PC-3 (cell line): Measurements from ENCODE around the gene RERE. TPM values are rescaled to one million over a fixed set of nuclear protein-coding genes. Genes with fewer than 3 reads are reported as not detected.
A peak's percentile ranks its signal among the peaks of the same experiment; 100 is the strongest.

Experiments used
- ATAC-seq: fragments of 200-7000 bp; cut with Tn5 transposase; 2 replicates; pipeline ENCODE4 v1.9.1; 2020; ENCODE audit warnings: mild to moderate bottlenecking, moderate library complexity
- BruUV-seq: library from RNA; stranded (reverse); fragments of 400-500 nt; replicated peaks from 2 replicates; lab custom pipeline; 2021; lab: Mats Ljungman, UMichigan
- CTCF ChIA-PET: fragments of 300-600 bp; sonication (Branson Sonifier 250); formaldehyde crosslinking; loops from one replicate; lab custom pipeline; 2022; ENCODE audit warnings: antibody characterized with exemption; lab: Charles Lee
- POLR2A ChIA-PET: fragments of 300-600 bp; sonication (Branson Sonifier 250); formaldehyde crosslinking; loops from one replicate; lab custom pipeline; 2022; ENCODE audit warnings: antibody characterized with exemption; ENCODE audit not compliant: unreplicated experiment; lab: Charles Lee
- DNase-seq: peaks from one replicate; pipeline ENCODE4 v3.0.0-alpha.2; 2015
- H2AFZ ChIP-seq: fragments of 300-600 bp; sonication (generic); 2 replicates; pipeline ENCODE4 v1.6.0; 2016; ENCODE audit warnings: antibody characterized with exemption, low read length
- H3F3A ChIP-seq: fragments of 300-600 bp; sonication (generic); one replicate; pipeline ENCODE4 v1.6.0; 2017; ENCODE audit warnings: antibody characterized with exemption, low read length, control low read depth, mild to moderate bottlenecking; ENCODE audit not compliant: unreplicated experiment
- H3K27ac ChIP-seq: fragments of 300-600 bp; sonication (generic); 2 replicates; pipeline ENCODE4 v1.5.1; 2016; ENCODE audit warnings: mild to moderate bottlenecking, low read length
- H3K27me3 ChIP-seq: fragments of 300-600 bp; sonication (generic); 2 replicates; pipeline ENCODE4 v1.6.1; 2016; ENCODE audit warnings: low read length, mixed read lengths
- H3K36me3 ChIP-seq: fragments of 300-600 bp; sonication (generic); 2 replicates; pipeline ENCODE4 v1.6.1; 2016; ENCODE audit warnings: low read depth, mixed run types, low read length, mixed read lengths
- H3K4me1 ChIP-seq: fragments of 300-600 bp; sonication (generic); 2 replicates; pipeline ENCODE4 v1.5.1; 2016; ENCODE audit warnings: low read length; ENCODE audit not compliant: insufficient read depth
- H3K4me2 ChIP-seq: fragments of 300-600 bp; sonication (generic); 2 replicates; pipeline ENCODE4 v1.6.0; 2016; ENCODE audit warnings: low read length
- H3K4me3 ChIP-seq: fragments of 300-600 bp; sonication (generic); 2 replicates; pipeline ENCODE4 v1.5.1; 2016; ENCODE audit warnings: mild to moderate bottlenecking, low read length, mixed read lengths
- H3K79me2 ChIP-seq: fragments of 300-600 bp; sonication (generic); 2 replicates; pipeline ENCODE4 v1.6.1; 2017; ENCODE audit warnings: low read length, mixed read lengths
- H3K9ac ChIP-seq: fragments of 300-600 bp; sonication (generic); 2 replicates; pipeline ENCODE4 v1.6.0; 2016; ENCODE audit warnings: mild to moderate bottlenecking, low read length
- H3K9me2 ChIP-seq: fragments of 300-600 bp; sonication (generic); replicated peaks from 2 replicates; pipeline ENCODE4 v1.6.1; 2016; ENCODE audit warnings: mixed run types, low read length, mixed read lengths
- H3K9me3 ChIP-seq: fragments of 300-600 bp; sonication (generic); 2 replicates; pipeline ENCODE4 v1.6.1; 2016; ENCODE audit warnings: low read length, mixed read lengths
- H4K20me1 ChIP-seq: fragments of 300-600 bp; sonication (generic); 2 replicates; pipeline ENCODE4 v1.6.1; 2016; ENCODE audit warnings: low read length, mixed read lengths
- EZH2 ChIP-seq: fragments of 300-600 bp; sonication (generic); IDR thresholded peaks from one replicate; pipeline ENCODE4 v1.6.1; 2017; ENCODE audit warnings: antibody characterized with exemption, mild to moderate bottlenecking, low read length; ENCODE audit not compliant: unreplicated experiment
- EZH2phosphoT487 ChIP-seq: fragments of 300-600 bp; sonication (generic); IDR thresholded peaks from 2 replicates; pipeline ENCODE4 v1.6.1; 2018; ENCODE audit warnings: mild to moderate bottlenecking, antibody characterized with exemption, low read length, borderline replicate concordance
- intact Hi-C: fragments of 100-400 bp; cut with micrococcal nuclease; formaldehyde crosslinking; loops from 2 replicates; pipeline ENCODE4 v1.9.0; 2023
- total RNA-seq: library from RNA; depleted of rRNA; stranded (reverse); fragments of >200 nt; gene quantifications from 2 replicates; pipeline ENCODE4 v1.2.3, GENCODE V29; 2014
- TF ChIP-seq, protein P1 (sequence below): fragments of 300-600 bp; sonication (generic); conservative IDR thresholded peaks from 2 replicates; pipeline ENCODE4 v1.5.1; 2017; ENCODE audit warnings: antibody characterized with exemption, low read depth, mild to moderate bottlenecking, low read length

Gene RERE
- total RNA-seq, 1 experiment from 2014 or later = 24.2 TPM

GRCh38 chr1:8456308-8456912 lies 361.0 kb downstream of the RERE start:
- intact Hi-C loops = loop anchor here (5.0 kb wide), 1 partner anchor 246 kb away; no protein-coding TSS in a partner anchor
- Histone ChIP-seq H3K27me3 (no peaks in the 10 kb centered on the region), H3K36me3 (no peaks in the 10 kb centered on the region), H3K9me2 (no peaks in the 10 kb centered on the region), H3K79me2 (no peaks in the 10 kb centered on the region), H4K20me1 (no peaks in the 10 kb centered on the region), H3F3A (no peaks in the 10 kb centered on the region), H3K9ac (no peak overlapping the region), H3K9me3 (no peaks in the 10 kb centered on the region), H3K4me2 (no peak overlapping the region), H3K4me3 (no peak overlapping the region), H3K4me1 (peaks cover 11% of the 10 kb centered on the region), H2AFZ (no peak overlapping the region), H3K27ac (no peak overlapping the region)
- no TSS peak for BruUV-seq
- CTCF ChIA-PET = no interaction called here
- no peak for TF ChIP-seq EZH2
- TF ChIP-seq, protein P1, sequence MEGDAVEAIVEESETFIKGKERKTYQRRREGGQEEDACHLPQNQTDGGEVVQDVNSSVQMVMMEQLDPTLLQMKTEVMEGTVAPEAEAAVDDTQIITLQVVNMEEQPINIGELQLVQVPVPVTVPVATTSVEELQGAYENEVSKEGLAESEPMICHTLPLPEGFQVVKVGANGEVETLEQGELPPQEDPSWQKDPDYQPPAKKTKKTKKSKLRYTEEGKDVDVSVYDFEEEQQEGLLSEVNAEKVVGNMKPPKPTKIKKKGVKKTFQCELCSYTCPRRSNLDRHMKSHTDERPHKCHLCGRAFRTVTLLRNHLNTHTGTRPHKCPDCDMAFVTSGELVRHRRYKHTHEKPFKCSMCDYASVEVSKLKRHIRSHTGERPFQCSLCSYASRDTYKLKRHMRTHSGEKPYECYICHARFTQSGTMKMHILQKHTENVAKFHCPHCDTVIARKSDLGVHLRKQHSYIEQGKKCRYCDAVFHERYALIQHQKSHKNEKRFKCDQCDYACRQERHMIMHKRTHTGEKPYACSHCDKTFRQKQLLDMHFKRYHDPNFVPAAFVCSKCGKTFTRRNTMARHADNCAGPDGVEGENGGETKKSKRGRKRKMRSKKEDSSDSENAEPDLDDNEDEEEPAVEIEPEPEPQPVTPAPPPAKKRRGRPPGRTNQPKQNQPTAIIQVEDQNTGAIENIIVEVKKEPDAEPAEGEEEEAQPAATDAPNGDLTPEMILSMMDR = no peak
- TF ChIP-seq EZH2phosphoT487 = no peak
- DNase-seq (peak; percentile 55), ATAC-seq (peak; percentile 95)
- POLR2A ChIA-PET = no interaction called here

DNA sequence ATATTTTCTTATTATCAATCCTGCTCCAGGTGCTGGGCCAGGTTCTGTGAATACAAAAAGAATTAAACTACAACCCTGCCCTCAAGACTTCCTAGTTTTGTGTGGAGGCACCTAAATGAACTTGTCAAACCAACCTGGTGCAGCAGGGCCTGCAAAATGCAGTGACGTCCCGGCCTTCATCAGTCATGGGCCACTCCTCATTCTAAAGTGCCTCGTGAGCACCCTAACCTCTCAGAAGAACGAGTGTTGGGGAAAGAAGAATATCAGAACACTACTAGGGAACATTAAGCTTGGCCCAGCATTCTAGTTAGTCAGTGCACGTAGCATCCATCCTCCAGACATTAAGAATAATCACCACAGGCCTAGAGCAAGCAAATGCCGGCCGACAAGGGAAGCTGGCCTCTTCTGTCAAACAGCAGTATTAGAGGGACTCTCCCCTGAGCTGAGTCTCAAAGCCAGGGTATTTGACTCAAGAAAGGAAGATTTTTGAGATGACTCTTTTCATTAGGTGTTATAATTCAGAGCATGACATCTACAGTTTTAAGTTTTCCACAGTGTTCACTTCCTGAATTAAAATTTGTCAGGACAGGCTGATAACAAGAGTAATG lies 361.6 kb downstream of the RERE start:
- no peaks in the 10 kb centered on the region for H3K9me3 ChIP-seq
- POLR2A ChIA-PET = no interaction called here

DNA sequence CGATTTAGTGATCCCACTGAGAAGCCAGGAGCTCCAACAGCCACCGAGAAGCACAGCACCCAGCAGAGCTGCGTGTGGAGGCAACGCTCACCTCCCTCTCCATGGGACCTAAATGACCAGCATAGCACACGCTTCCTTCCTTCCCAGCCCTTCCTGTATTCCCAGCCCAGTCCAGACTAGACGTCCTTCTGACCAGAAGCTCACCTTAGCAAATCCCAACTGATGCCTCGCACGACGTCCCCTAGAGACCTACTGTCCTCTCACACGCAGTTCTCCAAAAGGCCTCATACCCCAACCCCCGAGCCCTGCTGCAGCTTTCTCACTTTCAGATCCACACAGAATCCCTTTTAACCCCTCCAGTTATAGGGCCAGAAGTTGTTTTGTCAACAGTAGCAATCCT lies 367.1 kb downstream of the RERE start:
- Histone ChIP-seq H2AFZ (no peak overlapping the region), H3K4me2 (no peak overlapping the region), H3K27ac (no peak overlapping the region), H3F3A (no peaks in the 10 kb centered on the region), H3K36me3 (no peaks in the 10 kb centered on the region), H3K9me3 (no peaks in the 10 kb centered on the region), H3K4me3 (no peak overlapping the region), H3K9ac (no peak overlapping the region), H3K9me2 (no peaks in the 10 kb centered on the region), H3K27me3 (no peaks in the 10 kb centered on the region), H3K4me1 (peaks cover 13% of the 10 kb centered on the region), H3K79me2 (no peaks in the 10 kb centered on the region), H4K20me1 (no peaks in the 10 kb centered on the region)
- ATAC-seq = no peak
- BruUV-seq = no TSS peak
- POLR2A ChIA-PET = no interaction called here
- DNase-seq = no peak
- intact Hi-C loops = no loop called here
- CTCF ChIA-PET = no interaction called here
- TF ChIP-seq, protein P1 = no peak
- TF ChIP-seq EZH2phosphoT487 = no peak
- no peak for TF ChIP-seq EZH2

More for the DNA sequence above, 361.6 kb downstream of the RERE start:
- intact Hi-C loops = loop anchor here (5.0 kb wide), 1 partner anchor 246 kb away; no protein-coding TSS in a partner anchor
- DNase-seq (no peak), ATAC-seq (peak; percentile 11)
- H3K9ac ChIP-seq = no peak overlapping the region
- no peaks in the 10 kb centered on the region for H3K79me2 ChIP-seq
- CTCF ChIA-PET = no interaction called here
- H4K20me1 ChIP-seq = no peaks in the 10 kb centered on the region
- H3K4me3 ChIP-seq = no peak overlapping the region
- BruUV-seq = no TSS peak
- H3K36me3 ChIP-seq = no peaks in the 10 kb centered on the region
- H3F3A ChIP-seq = no peaks in the 10 kb centered on the region
- no peak overlapping the region for H3K27ac ChIP-seq
- no peak for TF ChIP-seq EZH2phosphoT487
- no peaks in the 10 kb centered on the region for H3K27me3 ChIP-seq
- H2AFZ ChIP-seq = no peak overlapping the region
- H3K9me2 ChIP-seq = no peaks in the 10 kb centered on the region
- H3K4me2 ChIP-seq = no peak overlapping the region
- peaks cover 11% of the 10 kb centered on the region for H3K4me1 ChIP-seq
